Measurements from ENCODE around the gene MAGI1. TPM values are rescaled to one million over a fixed set of nuclear protein-coding genes. Genes with fewer than 3 reads are reported as not detected.

The MAGI1 gene
- total RNA-seq, 1 donor from 2014 or later: 5.0 TPM

DNA sequence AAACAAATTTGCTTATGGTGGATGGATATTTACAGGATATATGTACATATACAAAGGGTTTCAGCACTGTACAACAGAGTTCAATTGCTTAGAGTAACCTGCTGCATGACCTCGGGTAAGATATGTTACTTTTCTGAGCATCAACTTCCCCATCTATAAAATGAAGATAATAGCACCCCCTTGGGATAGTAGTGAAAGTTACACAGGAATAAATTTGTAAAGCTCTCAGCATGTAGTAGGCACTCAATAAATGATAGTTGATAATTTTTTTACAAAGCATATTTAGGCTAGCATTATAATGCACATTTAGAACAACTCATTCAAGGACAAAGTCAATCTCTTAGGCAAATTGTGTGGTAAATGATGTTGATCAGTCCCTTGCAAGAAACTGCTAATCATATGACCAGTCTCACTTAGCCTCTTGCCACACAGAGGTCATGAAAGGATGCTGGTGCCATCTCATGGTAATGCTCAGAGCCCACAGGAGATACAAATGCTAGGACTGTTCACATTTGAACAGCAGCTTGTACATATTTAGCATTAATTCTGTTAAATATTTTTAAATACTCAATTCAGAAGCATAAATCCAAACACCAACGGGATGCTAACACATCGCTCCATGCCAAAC lies 123.9 kb downstream of the MAGI1 start:
- DNase-seq (ENCODE audit: low read depth) (peak; percentile 10), FAIRE-seq (no peak)
- Histone ChIP-seq H3K36me3 (ENCODE audit: control insufficient read depth, insufficient read depth, low read length) (no peaks in the 10 kb centered on the region), H3K4me3 (ENCODE audit: low read depth, low read length) (no peak overlapping the region), H3K27me3 (ENCODE audit: control insufficient read depth, insufficient read depth, low read length) (peaks cover 1% of the 10 kb centered on the region)
- TF ChIP-seq, protein P1, sequence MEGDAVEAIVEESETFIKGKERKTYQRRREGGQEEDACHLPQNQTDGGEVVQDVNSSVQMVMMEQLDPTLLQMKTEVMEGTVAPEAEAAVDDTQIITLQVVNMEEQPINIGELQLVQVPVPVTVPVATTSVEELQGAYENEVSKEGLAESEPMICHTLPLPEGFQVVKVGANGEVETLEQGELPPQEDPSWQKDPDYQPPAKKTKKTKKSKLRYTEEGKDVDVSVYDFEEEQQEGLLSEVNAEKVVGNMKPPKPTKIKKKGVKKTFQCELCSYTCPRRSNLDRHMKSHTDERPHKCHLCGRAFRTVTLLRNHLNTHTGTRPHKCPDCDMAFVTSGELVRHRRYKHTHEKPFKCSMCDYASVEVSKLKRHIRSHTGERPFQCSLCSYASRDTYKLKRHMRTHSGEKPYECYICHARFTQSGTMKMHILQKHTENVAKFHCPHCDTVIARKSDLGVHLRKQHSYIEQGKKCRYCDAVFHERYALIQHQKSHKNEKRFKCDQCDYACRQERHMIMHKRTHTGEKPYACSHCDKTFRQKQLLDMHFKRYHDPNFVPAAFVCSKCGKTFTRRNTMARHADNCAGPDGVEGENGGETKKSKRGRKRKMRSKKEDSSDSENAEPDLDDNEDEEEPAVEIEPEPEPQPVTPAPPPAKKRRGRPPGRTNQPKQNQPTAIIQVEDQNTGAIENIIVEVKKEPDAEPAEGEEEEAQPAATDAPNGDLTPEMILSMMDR (IDR thresholded peaks at IDR 0.05; ENCODE audit: insufficient read depth, low read length, severe bottlenecking): peak; percentile 3

GRCh38 chr3:65914032-65914739 lies 124.5 kb downstream of the MAGI1 start:
- DNase-seq (ENCODE audit: low read depth) (no peak), FAIRE-seq (no peak)
- Histone ChIP-seq H3K27me3 (ENCODE audit: control insufficient read depth, insufficient read depth, low read length) (peaks cover 1% of the 10 kb centered on the region), H3K4me3 (ENCODE audit: low read depth, low read length) (no peak overlapping the region), H3K36me3 (ENCODE audit: control insufficient read depth, insufficient read depth, low read length) (no peaks in the 10 kb centered on the region)
- TF ChIP-seq, protein P1 (IDR thresholded peaks at IDR 0.05; ENCODE audit: insufficient read depth, low read length, severe bottlenecking): no peak

DNA sequence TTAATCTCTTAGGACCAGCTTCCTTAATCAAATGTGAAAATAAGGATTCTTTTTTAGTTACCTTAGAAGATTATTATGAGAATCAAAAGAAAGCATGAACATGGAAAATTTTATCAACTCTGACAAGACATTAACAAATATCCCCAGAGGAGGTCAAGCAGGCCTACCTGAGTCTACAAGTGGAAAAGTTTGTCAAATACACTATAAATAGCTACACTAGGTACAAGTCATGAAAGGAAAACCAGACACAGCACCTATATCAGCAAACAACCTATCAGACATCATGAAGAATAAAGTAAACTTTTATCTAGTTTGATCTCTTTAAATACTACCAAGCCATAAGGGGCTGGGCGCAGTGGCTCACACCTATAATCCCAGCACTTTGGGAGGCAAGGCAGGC lies 126.1 kb downstream of the MAGI1 start:
- TF ChIP-seq, protein P1 (IDR thresholded peaks at IDR 0.05; ENCODE audit: insufficient read depth, low read length, severe bottlenecking): no peak
- no peak for FAIRE-seq

DNA sequence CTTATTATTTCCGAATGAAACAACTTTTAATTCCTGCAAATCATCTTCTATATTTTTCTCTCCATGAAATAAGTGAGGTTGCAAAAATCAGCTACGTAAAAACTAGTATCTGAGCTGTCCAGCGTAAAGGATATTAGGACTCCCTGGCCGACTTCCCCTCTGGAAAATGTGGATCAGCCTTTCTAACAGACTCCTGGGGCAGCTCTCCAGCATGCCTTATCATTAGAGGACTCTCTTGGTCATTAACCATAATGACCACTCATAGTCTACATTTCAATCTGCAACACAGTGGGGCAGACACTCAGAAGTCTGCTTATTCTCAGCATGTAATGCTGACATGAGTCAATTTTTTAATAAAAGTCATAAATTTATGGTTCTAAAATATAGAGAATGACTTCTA lies 130.1 kb downstream of the MAGI1 start:
- Histone ChIP-seq H3K4me3 (ENCODE audit: low read depth, low read length) (no peak overlapping the region), H3K27me3 (ENCODE audit: control insufficient read depth, insufficient read depth, low read length) (no peaks in the 10 kb centered on the region), H3K36me3 (ENCODE audit: control insufficient read depth, insufficient read depth, low read length) (no peaks in the 10 kb centered on the region)
- DNase-seq (ENCODE audit: low read depth): no peak
- TF ChIP-seq, protein P1 (IDR thresholded peaks at IDR 0.05; ENCODE audit: insufficient read depth, low read length, severe bottlenecking): no peak
- FAIRE-seq: no peak

More for the DNA sequence above, 126.1 kb downstream of the MAGI1 start:
- DNase-seq (ENCODE audit: low read depth): no peak
- Histone ChIP-seq H3K27me3 (ENCODE audit: control insufficient read depth, insufficient read depth, low read length) (peaks cover 1% of the 10 kb centered on the region), H3K36me3 (ENCODE audit: control insufficient read depth, insufficient read depth, low read length) (no peaks in the 10 kb centered on the region), H3K4me3 (ENCODE audit: low read depth, low read length) (no peak overlapping the region)

DNA sequence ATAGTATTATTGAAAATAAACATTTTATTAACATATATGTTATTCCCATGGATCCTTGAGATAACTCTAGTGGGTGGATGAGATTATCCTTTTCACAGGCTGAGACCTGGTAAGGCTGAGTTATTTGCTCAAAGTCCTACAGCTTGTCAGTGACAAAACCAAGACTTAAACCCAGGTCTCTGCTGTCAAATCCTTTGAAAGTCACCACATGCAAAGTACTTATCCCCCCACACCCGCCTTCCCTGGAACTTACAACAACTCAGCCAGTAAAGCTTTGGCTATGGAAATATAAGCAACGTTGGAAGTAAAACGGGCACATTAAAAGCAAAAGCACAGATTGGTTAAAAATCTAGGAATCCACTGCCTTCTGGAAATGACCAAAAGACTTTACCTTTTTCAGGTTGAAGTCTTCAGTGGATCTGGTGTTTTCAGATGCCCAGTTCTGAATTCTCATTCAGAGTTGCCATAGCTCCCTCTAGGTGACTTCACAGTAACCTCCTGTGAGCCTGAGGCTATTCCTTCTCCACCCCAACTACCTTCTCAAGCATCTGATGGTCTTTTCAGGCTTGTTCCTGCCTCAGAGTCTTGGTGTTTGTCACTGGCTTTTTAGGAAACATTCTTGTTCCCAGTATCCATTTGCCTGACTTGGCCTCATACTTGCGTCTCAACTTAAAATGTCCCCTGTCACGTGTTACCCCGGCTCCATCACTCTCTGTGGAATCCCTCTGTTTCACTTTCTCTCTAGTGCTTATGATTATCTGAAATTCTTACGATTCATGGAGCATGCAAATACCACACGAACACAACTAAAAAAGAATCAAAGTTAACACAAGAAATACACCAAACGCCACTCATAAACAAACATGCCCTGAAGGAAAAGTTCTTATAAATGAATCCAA lies 131.2 kb downstream of the MAGI1 start:
- DNase-seq (ENCODE audit: low read depth) (no peak), FAIRE-seq (peak; percentile 62)
- TF ChIP-seq, protein P1 (IDR thresholded peaks at IDR 0.05; ENCODE audit: insufficient read depth, low read length, severe bottlenecking): no peak
- no peaks in the 10 kb centered on the region for H3K27me3 ChIP-seq (ENCODE audit: control insufficient read depth, insufficient read depth, low read length)
- H3K4me3 ChIP-seq (ENCODE audit: low read depth, low read length): no peak overlapping the region
- H3K36me3 ChIP-seq (ENCODE audit: control insufficient read depth, insufficient read depth, low read length): no peaks in the 10 kb centered on the region

Data from bronchial epithelial cell (primary cell).